ENCODE data around the gene OR4A16.

The OR4A16 gene

DNA sequence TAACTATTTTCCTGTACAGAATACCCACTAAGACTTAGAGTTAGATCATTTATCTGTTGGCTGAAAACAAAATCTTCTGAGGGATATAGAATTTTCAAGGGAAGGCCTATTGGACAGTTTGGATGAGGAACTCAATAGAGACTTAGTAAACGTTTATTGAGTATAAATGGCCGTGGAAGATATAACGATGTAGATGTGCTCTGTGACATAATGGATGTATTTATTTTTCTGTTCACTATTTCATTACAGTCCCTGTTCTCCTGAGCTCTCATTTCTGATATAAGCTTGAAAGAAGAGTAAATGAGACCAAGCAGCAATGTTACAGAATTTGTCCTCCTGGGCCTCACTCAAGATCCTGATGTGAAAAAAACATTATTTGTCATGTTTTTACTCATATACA is at the start of gene OR4A16:
TSS of gene OR4A16 (plus strand) at position 301 of the 400 bp plus-strand sequence. CDS start at position 301, 0 bp downstream.
- no peaks in the 10 kb centered on the region for H3K27me3 ChIP-seq (ENCODE audit: insufficient read depth, low read length)
- H3K9me3 ChIP-seq (ENCODE audit: low read length), result no peaks in the 10 kb centered on the region
- H3K36me3 ChIP-seq (ENCODE audit: insufficient read depth, low read length), result no peaks in the 10 kb centered on the region
- H2AFZ ChIP-seq (ENCODE audit: low read depth, low read length), result no peak within 1 kb of the TSS
- no peaks in the 10 kb centered on the region for H3K4me1 ChIP-seq (ENCODE audit: insufficient read depth, low read length)
- H3K4me3 ChIP-seq (ENCODE audit: low read length), result no peak within 1 kb of the TSS

DNA sequence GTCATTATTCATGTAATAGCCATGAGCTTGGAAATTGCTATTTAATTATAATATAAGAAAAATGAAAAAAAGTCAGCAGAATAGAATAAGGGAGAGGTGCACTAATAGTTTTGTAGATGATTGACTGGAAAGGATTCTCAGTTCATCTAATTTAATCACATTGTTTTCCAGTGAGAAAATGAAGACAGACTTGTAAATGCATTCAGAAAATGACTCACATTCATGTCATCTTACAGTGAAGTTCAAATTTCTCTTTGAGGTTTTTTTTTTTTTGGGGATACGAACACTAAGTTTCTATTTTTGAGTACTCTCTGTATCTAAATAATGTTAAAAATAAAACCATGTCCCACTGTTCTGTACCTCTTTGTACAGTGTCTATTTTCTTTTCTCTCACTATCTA is 18.5 kb upstream of the OR4A16 start:
- Histone ChIP-seq H3K36me3 (ENCODE audit: insufficient read depth, low read length) (no peaks in the 10 kb centered on the region), H3K9me3 (ENCODE audit: low read length) (no peaks in the 10 kb centered on the region), H3K4me3 (ENCODE audit: low read length) (no peak overlapping the region)

DNA sequence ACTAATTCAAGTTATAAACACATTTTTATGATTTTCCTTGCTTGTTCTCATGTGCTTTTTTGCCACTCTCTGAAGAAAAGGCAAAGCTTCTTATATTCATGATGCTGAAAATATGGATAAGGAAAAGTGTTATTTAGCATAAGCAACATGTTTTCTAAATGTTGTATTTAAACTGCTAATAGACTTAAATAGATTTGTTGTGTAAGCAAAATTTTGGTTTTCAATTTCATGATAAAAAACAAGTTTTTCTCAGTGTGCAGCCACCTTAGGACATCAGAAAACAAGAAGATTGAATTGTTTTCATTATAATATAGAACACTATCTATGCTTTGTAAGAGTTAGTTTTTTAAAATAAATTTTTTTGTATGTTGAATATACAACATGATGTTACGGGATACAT is 2.3 kb downstream of the OR4A16 start:
- Histone ChIP-seq H2AFZ (ENCODE audit: low read depth, low read length) (no peak overlapping the region), H3K27me3 (ENCODE audit: insufficient read depth, low read length) (no peaks in the 10 kb centered on the region), H3K9me3 (ENCODE audit: low read length) (no peaks in the 10 kb centered on the region), H3K36me3 (ENCODE audit: insufficient read depth, low read length) (no peaks in the 10 kb centered on the region), H3K4me3 (ENCODE audit: low read length) (no peak overlapping the region), H3K4me1 (ENCODE audit: insufficient read depth, low read length) (no peaks in the 10 kb centered on the region)

More for the DNA sequence above, 18.5 kb upstream of the OR4A16 start:
- H3K4me1 ChIP-seq (ENCODE audit: insufficient read depth, low read length), result no peaks in the 10 kb centered on the region
- no peaks in the 10 kb centered on the region for H3K27me3 ChIP-seq (ENCODE audit: insufficient read depth, low read length)
- no peak overlapping the region for H2AFZ ChIP-seq (ENCODE audit: low read depth, low read length)

GRCh38 chr11:55349032-55349431 is 6.0 kb downstream of the OR4A16 start:
- Histone ChIP-seq H3K4me1 (ENCODE audit: insufficient read depth, low read length) (peaks cover 10% of the 10 kb centered on the region), H3K27me3 (ENCODE audit: insufficient read depth, low read length) (no peaks in the 10 kb centered on the region), H3K36me3 (ENCODE audit: insufficient read depth, low read length) (no peaks in the 10 kb centered on the region), H2AFZ (ENCODE audit: low read depth, low read length) (no peak overlapping the region), H3K9me3 (ENCODE audit: low read length) (no peaks in the 10 kb centered on the region), H3K4me3 (ENCODE audit: low read length) (no peak overlapping the region)

GRCh38 chr11:55357560-55358184 is 14.7 kb downstream of the OR4A16 start:
- Histone ChIP-seq H3K4me3 (ENCODE audit: low read length) (no peak overlapping the region), H2AFZ (ENCODE audit: low read depth, low read length) (no peak overlapping the region), H3K4me1 (ENCODE audit: insufficient read depth, low read length) (peaks cover 11% of the 10 kb centered on the region), H3K27me3 (ENCODE audit: insufficient read depth, low read length) (no peaks in the 10 kb centered on the region), H3K9me3 (ENCODE audit: low read length) (no peaks in the 10 kb centered on the region), H3K36me3 (ENCODE audit: insufficient read depth, low read length) (no peaks in the 10 kb centered on the region)

GRCh38 chr11:55367674-55368073 is 24.7 kb downstream of the OR4A16 start, which contains the start of gene OR4A15:
TSS of gene OR4A15 (plus strand) at chr11:55367974. CDS start at chr11:55367974, 0 bp downstream.
- H3K27me3 ChIP-seq (ENCODE audit: insufficient read depth, low read length), result no peaks in the 10 kb centered on the region
- H3K4me3 ChIP-seq (ENCODE audit: low read length), result no peak within 1 kb of the TSS
- no peaks in the 10 kb centered on the region for H3K36me3 ChIP-seq (ENCODE audit: insufficient read depth, low read length)
- H3K9me3 ChIP-seq (ENCODE audit: low read length), result no peaks in the 10 kb centered on the region
- H3K4me1 ChIP-seq (ENCODE audit: insufficient read depth, low read length), result peaks cover 1% of the 10 kb centered on the region
- H2AFZ ChIP-seq (ENCODE audit: low read depth, low read length), result no peak within 1 kb of the TSS

Measured in neuron (in vitro differentiated cells).